HEK293 (cell line): ENCODE data around the gene MTMR8.

Experiments
- CTCF ChIA-PET: fragments of 350-600 bp; formaldehyde crosslinking; extraction: SDS; loops from one replicate; lab custom pipeline; 2021; ENCODE audit warnings: antibody characterized with exemption; lab: Yijun Ruan, JAX
- POLR2A ChIA-PET: fragments of 300-600 bp; formaldehyde crosslinking; extraction: SDS; loops from one replicate; lab custom pipeline; 2020; ENCODE audit warnings: antibody characterized with exemption, inconsistent platforms; lab: Yijun Ruan, JAX
- H3K27ac ChIP-seq: fragments of 200-500 bp; sonication (Bioruptor generic); 2 replicates; pipeline ENCODE4 v1.5.1; 2014; ENCODE audit warnings: low read depth, low read length, control low read depth, inconsistent platforms; ENCODE audit errors: extremely low read depth
- H3K36me3 ChIP-seq, 2 experiments: fragments of 200-500 bp in 1 of 2; sonication (Bioruptor generic) in 1 of 2; 1 replicate in 1 of 2; 2 replicates in 1 of 2; pipeline ENCODE4 v1.5.1; 2014 to 2017; ENCODE audit warnings: inconsistent platforms in 2 of 2, low read length in 2 of 2; ENCODE audit not compliant: control insufficient read depth in 2 of 2, insufficient read depth in 1 of 2
- H3K4me1 ChIP-seq: fragments of 200-500 bp; sonication (Bioruptor generic); 2 replicates; pipeline ENCODE4 v1.5.1; 2014; ENCODE audit warnings: mild to moderate bottlenecking, low read length, inconsistent platforms; ENCODE audit not compliant: control insufficient read depth, insufficient read depth
- H3K4me3 ChIP-seq: 2 replicates; pipeline ENCODE4 v1.5.1; 2011; ENCODE audit warnings: low read depth, mild to moderate bottlenecking, control low read depth, low read length, moderate library complexity
- H3K9me3 ChIP-seq: fragments of 200-500 bp; sonication (Bioruptor generic); 2 replicates; pipeline ENCODE4 v1.5.1; 2014; ENCODE audit warnings: low read depth, low read length, inconsistent platforms; ENCODE audit not compliant: control insufficient read depth, insufficient read depth
- BCL11B ChIP-seq: fragments of 450-650 bp; formaldehyde crosslinking; IDR thresholded peaks from 2 replicates; pipeline ENCODE4 v1.5.1; 2016; ENCODE audit warnings: low read depth, missing biosample characterization, missing genetic modification characterization
- GLI4 ChIP-seq: fragments of 450-650 bp; formaldehyde crosslinking; IDR thresholded peaks from 2 replicates; pipeline ENCODE4 v1.5.1; 2016; ENCODE audit warnings: missing biosample characterization, missing genetic modification characterization
- REPIN1 ChIP-seq: fragments of 450-650 bp; formaldehyde crosslinking; IDR thresholded peaks from 2 replicates; pipeline ENCODE4 v1.5.1; 2017; ENCODE audit warnings: missing biosample characterization, missing genetic modification characterization, low read depth
- SCRT1 ChIP-seq: fragments of 450-650 bp; formaldehyde crosslinking; IDR thresholded peaks from 2 replicates; pipeline ENCODE4 v1.5.1; 2016; ENCODE audit warnings: missing biosample characterization, missing genetic modification characterization, borderline replicate concordance
- SCRT2 ChIP-seq: fragments of 450-650 bp; formaldehyde crosslinking; IDR thresholded peaks from 2 replicates; pipeline ENCODE4 v1.5.1; 2016; ENCODE audit warnings: missing biosample characterization, missing genetic modification characterization
- SP2 ChIP-seq: fragments of 450-650 bp; formaldehyde crosslinking; IDR thresholded peaks from 2 replicates; pipeline ENCODE4 v1.5.1; 2016; ENCODE audit warnings: missing biosample characterization, missing genetic modification characterization
- SP3 ChIP-seq: fragments of 450-650 bp; formaldehyde crosslinking; IDR thresholded peaks from 2 replicates; pipeline ENCODE4 v1.5.1; 2016; ENCODE audit warnings: missing biosample characterization, missing genetic modification characterization
- TCF7L2 ChIP-seq: IDR thresholded peaks from 2 replicates; pipeline ENCODE4 v1.6.1; 2011; ENCODE audit warnings: low read depth, mild to moderate bottlenecking, inconsistent platforms, low read length, moderate library complexity, borderline replicate concordance
- YY2 ChIP-seq: fragments of 450-650 bp; formaldehyde crosslinking; IDR thresholded peaks from 2 replicates; pipeline ENCODE4 v1.5.1; 2016; ENCODE audit warnings: missing biosample characterization, missing genetic modification characterization
- ZBTB1 ChIP-seq: fragments of 450-650 bp; formaldehyde crosslinking; IDR thresholded peaks from 2 replicates; pipeline ENCODE4 v1.5.1; 2016; ENCODE audit warnings: missing biosample characterization, missing genetic modification characterization
- ZFP3 ChIP-seq: fragments of 450-650 bp; formaldehyde crosslinking; IDR thresholded peaks from 2 replicates; pipeline ENCODE4 v1.5.1; 2016; ENCODE audit warnings: low read depth, missing biosample characterization, missing genetic modification characterization
- ZNF157 ChIP-seq: fragments of 450-650 bp; formaldehyde crosslinking; IDR thresholded peaks from 2 replicates; pipeline ENCODE4 v1.5.1; 2016; ENCODE audit warnings: missing biosample characterization, missing genetic modification characterization
- ZNF174 ChIP-seq: fragments of 450-650 bp; formaldehyde crosslinking; IDR thresholded peaks from 2 replicates; pipeline ENCODE4 v1.5.0; 2017; ENCODE audit warnings: missing biosample characterization, mild to moderate bottlenecking, missing genetic modification characterization
- ZNF335 ChIP-seq: fragments of 450-650 bp; formaldehyde crosslinking; conservative IDR thresholded peaks from 2 replicates; pipeline ENCODE4 v1.5.1; 2016; ENCODE audit warnings: missing biosample characterization, missing genetic modification characterization
- ZNF350 ChIP-seq: fragments of 450-650 bp; formaldehyde crosslinking; IDR thresholded peaks from 2 replicates; pipeline ENCODE4 v1.5.0; 2017; ENCODE audit warnings: missing biosample characterization, mild to moderate bottlenecking, missing genetic modification characterization
- ZNF433 ChIP-seq: fragments of 450-650 bp; formaldehyde crosslinking; IDR thresholded peaks from 2 replicates; pipeline ENCODE4 v1.5.1; 2016; ENCODE audit warnings: missing biosample characterization, missing genetic modification characterization, low read depth
- ZNF501 ChIP-seq: fragments of 450-650 bp; formaldehyde crosslinking; IDR thresholded peaks from 2 replicates; pipeline ENCODE4 v1.5.1; 2016; ENCODE audit warnings: missing biosample characterization, missing genetic modification characterization
- ZNF654 ChIP-seq: fragments of 450-650 bp; formaldehyde crosslinking; IDR thresholded peaks from 2 replicates; pipeline ENCODE4 v1.5.1; 2016; ENCODE audit warnings: low read depth, missing biosample characterization, missing genetic modification characterization
- ZXDB ChIP-seq: fragments of 450-650 bp; formaldehyde crosslinking; IDR thresholded peaks from 2 replicates; pipeline ENCODE4 v1.5.1; 2016; ENCODE audit warnings: missing biosample characterization, missing genetic modification characterization
- TF ChIP-seq, protein P1 (sequence below): fragments of 450-650 bp; formaldehyde crosslinking; IDR thresholded peaks from 2 replicates; pipeline ENCODE4 v1.5.1; 2017; ENCODE audit warnings: missing biosample characterization, missing genetic modification characterization
- TF ChIP-seq, protein P2 (sequence below): sonication (generic); formaldehyde crosslinking; IDR thresholded peaks from 2 replicates; pipeline ENCODE4 v1.8.1; 2022; ENCODE audit warnings: mild to moderate bottlenecking, moderate library complexity, missing genetic modification reagents
- TF ChIP-seq, protein P3 (sequence below): fragments of 450-650 bp; formaldehyde crosslinking; conservative IDR thresholded peaks from 2 replicates; pipeline ENCODE4 v1.5.1; 2016; ENCODE audit warnings: low read depth, missing biosample characterization, missing genetic modification characterization
- TF ChIP-seq, protein P4 (sequence below): fragments of 450-650 bp; formaldehyde crosslinking; IDR thresholded peaks from 2 replicates; pipeline ENCODE4 v1.5.1; 2016; ENCODE audit warnings: missing biosample characterization, missing genetic modification characterization

The MTMR8 gene

DNA sequence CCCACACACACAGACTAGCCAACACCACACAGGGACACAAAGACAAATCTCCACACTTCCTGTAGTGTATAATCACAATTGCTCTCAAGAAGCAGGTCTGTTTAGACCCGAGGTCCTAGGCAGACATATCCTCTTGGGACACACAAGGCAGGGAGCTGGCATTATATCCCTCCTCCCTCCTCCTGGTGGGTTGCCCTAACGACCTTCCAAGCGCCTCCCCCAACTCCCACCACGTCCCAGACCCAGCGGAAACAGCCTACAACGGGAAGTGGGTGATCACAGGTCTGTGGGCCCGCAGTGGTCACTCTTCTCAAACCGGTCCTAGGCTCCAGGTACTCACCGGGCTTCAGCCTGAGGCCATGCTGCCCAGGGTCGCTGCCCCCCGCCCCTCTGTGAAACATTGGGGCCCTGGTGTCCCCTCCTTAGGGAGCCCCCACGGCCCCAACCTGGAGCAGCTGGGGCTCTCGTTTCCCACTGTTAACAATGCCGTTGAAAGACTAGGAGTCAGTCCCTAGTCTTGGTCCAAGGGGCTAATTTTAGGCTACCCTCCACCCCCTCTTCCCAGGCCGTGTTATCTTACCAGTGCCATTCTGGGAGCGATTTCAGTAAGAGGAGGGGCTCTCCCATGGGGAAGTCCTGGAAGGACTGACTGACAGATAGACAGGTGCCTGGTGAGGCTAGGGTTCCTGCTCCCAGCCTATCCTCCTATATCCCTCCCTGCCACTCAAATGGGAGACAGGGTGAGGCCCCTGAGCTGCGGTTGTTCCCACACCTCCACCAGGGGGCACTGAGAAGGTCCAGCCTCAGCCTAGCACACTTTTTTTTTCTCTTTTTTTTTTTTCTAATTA is 164.9 kb downstream of the MTMR8 start, which contains the start of gene ASB12:
TSS of gene ASB12 (minus strand) at position 485 of the 848 bp plus-strand sequence. CDS start 4,957 bp downstream, outside the sequence.
- no peak within 1 kb of the TSS for H3K4me3 ChIP-seq
- H3K4me1 ChIP-seq, result no peaks in the 10 kb centered on the region
- no peak within 1 kb of the TSS for H3K27ac ChIP-seq
- POLR2A ChIA-PET, result no interaction called here
- H3K9me3 ChIP-seq, result no peaks in the 10 kb centered on the region; the same call in 1 of the 2 replicates
- TF ChIP-seq ZFP3 (tag by site-specific recombination), result no peak
- TF ChIP-seq ZNF654 (tag by site-specific recombination), result no peak
- no peak for TF ChIP-seq TCF7L2
- no peak for TF ChIP-seq SP3
- TF ChIP-seq BCL11B (tag by site-specific recombination), result no peak
- TF ChIP-seq, protein P1, sequence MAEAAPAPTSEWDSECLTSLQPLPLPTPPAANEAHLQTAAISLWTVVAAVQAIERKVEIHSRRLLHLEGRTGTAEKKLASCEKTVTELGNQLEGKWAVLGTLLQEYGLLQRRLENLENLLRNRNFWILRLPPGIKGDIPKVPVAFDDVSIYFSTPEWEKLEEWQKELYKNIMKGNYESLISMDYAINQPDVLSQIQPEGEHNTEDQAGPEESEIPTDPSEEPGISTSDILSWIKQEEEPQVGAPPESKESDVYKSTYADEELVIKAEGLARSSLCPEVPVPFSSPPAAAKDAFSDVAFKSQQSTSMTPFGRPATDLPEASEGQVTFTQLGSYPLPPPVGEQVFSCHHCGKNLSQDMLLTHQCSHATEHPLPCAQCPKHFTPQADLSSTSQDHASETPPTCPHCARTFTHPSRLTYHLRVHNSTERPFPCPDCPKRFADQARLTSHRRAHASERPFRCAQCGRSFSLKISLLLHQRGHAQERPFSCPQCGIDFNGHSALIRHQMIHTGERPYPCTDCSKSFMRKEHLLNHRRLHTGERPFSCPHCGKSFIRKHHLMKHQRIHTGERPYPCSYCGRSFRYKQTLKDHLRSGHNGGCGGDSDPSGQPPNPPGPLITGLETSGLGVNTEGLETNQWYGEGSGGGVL (tag by site-specific recombination), result no peak
- no peak for TF ChIP-seq REPIN1
- TF ChIP-seq YY2 (tag by site-specific recombination), result no peak
- TF ChIP-seq ZNF433, result no peak
- TF ChIP-seq ZXDB, result no peak
- no peak for TF ChIP-seq ZNF157 (tag by site-specific recombination)
- TF ChIP-seq ZNF350 (tag by site-specific recombination), result no peak
- TF ChIP-seq, protein P2, sequence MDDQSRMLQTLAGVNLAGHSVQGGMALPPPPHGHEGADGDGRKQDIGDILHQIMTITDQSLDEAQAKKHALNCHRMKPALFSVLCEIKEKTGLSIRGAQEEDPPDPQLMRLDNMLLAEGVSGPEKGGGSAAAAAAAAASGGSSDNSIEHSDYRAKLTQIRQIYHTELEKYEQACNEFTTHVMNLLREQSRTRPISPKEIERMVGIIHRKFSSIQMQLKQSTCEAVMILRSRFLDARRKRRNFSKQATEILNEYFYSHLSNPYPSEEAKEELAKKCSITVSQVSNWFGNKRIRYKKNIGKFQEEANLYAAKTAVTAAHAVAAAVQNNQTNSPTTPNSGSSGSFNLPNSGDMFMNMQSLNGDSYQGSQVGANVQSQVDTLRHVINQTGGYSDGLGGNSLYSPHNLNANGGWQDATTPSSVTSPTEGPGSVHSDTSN, result no peak
- TF ChIP-seq GLI4 (tag by site-specific recombination), result no peak
- no peaks in the 10 kb centered on the region for H3K36me3 ChIP-seq
- CTCF ChIA-PET, result no interaction called here

DNA sequence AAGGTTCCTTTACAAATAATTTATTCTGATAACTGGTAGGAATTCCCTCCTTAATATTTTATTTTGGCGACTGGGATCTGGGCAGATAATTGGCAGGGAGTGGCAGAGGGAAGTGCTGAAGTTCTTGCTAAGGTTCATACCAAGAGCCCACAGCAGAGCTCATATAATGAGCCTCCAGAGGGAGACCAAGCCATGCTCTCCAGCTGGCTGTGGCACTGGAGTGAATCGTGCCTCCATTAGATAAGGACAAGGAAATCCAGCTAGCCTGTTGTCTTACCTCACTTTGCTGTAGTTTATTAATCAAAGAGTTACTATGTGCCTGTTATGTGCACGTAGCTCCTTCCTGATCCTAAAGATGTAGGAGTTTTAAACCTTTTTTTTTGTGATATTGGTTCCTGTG is 166.1 kb downstream of the MTMR8 start:
- TF ChIP-seq ZNF501 (tag by site-specific recombination) (no peak), ZBTB1 (no peak), ZNF174 (tag by site-specific recombination) (no peak), ZNF335 (tag by site-specific recombination) (no peak), SCRT2 (tag by site-specific recombination) (no peak), SCRT1 (tag by site-specific recombination) (no peak), SP2 (no peak)
- TF ChIP-seq, protein P3, sequence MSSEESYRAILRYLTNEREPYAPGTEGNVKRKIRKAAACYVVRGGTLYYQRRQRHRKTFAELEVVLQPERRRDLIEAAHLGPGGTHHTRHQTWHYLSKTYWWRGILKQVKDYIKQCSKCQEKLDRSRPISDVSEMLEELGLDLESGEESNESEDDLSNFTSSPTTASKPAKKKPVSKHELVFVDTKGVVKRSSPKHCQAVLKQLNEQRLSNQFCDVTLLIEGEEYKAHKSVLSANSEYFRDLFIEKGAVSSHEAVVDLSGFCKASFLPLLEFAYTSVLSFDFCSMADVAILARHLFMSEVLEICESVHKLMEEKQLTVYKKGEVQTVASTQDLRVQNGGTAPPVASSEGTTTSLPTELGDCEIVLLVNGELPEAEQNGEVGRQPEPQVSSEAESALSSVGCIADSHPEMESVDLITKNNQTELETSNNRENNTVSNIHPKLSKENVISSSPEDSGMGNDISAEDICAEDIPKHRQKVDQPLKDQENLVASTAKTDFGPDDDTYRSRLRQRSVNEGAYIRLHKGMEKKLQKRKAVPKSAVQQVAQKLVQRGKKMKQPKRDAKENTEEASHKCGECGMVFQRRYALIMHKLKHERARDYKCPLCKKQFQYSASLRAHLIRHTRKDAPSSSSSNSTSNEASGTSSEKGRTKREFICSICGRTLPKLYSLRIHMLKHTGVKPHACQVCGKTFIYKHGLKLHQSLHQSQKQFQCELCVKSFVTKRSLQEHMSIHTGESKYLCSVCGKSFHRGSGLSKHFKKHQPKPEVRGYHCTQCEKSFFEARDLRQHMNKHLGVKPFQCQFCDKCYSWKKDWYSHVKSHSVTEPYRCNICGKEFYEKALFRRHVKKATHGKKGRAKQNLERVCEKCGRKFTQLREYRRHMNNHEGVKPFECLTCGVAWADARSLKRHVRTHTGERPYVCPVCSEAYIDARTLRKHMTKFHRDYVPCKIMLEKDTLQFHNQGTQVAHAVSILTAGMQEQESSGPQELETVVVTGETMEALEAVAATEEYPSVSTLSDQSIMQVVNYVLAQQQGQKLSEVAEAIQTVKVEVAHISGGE (tag by site-specific recombination), result no peak
- TF ChIP-seq, protein P1 (tag by site-specific recombination), result no peak
- TF ChIP-seq, protein P4, sequence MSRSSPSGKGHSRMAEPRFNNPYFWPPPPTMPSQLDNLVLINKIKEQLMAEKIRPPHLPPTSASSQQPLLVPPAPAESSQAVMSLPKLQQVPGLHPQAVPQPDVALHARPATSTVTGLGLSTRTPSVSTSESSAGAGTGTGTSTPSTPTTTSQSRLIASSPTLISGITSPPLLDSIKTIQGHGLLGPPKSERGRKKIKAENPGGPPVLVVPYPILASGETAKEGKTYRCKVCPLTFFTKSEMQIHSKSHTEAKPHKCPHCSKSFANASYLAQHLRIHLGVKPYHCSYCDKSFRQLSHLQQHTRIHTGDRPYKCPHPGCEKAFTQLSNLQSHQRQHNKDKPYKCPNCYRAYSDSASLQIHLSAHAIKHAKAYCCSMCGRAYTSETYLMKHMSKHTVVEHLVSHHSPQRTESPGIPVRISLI (tag by site-specific recombination), result no peak
- CTCF ChIA-PET, result interaction anchor here (0.7 kb wide), 1 partner anchor 216 kb away, joined by 4 read pairs; no protein-coding TSS in a partner anchor
- H3K9me3 ChIP-seq, result no peaks in the 10 kb centered on the region; the same call in 1 of the 2 replicates
- H3K36me3 ChIP-seq, result no peaks in the 10 kb centered on the region
- H3K4me3 ChIP-seq, result no peak overlapping the region
- no peaks in the 10 kb centered on the region for H3K4me1 ChIP-seq
- POLR2A ChIA-PET, result no interaction called here
- no peak overlapping the region for H3K27ac ChIP-seq
